T47D (cell line): ENCODE measurements around the gene TRPM5.

Experiments
- DNase-seq, 2 experiments: peaks; one replicate each; pipeline versions ENCODE4 v3.0.0 to v3.0.0-alpha.2; 2011 to 2012; ENCODE audit warnings: low read depth in 1 of 2, low spot score in 1 of 2
- JUND ChIP-seq: IDR thresholded peaks from 2 replicates; pipeline ENCODE4 v1.6.1; 2012; ENCODE audit warnings: low read depth
- in situ Hi-C: cut with HindIII; loops from 2 replicates; pipeline ENCODE4 v1.10.0; 2016; ENCODE audit warnings: low sequenced_read_pairs, low pct_unique_long_range_greater_than_20kb

The TRPM5 gene

DNA sequence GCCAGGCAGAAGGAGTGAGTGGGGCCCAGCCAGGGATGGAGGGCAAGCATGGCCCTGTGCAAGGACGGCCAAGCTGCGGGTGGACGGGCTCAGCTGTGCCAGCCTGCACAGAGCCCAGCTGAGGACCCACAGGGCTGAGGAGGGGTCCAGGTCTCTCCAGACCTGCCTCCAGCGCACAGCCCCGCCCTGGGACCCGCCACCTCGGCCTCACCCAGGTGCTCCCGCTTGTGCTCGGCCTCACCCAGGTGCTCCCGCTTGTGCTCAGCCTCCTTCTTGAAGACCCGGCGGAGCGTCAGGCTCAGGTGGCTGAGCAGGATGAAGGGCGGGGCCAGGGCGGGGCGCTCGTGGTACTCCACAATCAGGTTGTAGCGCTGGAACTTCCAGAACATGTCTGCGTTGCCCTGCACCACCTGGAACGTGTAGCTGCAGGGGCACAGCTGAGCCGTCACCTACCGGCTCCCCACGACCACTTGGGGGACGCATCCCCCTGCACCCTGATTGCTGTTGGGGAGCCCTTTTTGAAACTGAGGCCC, 37.4 kb downstream of the TRPM5 start:
- TF ChIP-seq JUND, result no peak
- DNase-seq, result no peak

DNA sequence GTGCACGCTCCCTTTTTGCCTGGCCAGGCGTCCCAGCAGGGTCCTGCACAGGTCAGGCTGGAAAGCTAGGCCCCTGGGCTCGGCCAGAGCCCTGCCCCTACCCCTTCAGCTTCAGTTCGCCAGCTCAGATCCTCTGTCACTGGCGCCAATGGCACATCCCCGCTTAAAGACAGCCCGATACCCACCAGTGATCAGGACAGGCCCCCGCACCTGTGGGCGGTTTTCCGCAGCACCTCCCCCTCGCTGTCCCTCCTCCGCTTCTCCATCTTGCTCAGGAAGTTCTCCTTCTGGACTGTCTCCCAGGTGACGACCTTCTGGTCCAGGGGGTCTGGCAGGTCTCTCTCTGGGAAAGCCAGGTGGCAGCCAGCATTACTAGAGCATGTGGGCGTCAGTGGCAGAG, 37.9 kb downstream of the TRPM5 start:
- no peak for DNase-seq
- in situ Hi-C loops, result no loop called here
- TF ChIP-seq JUND, result no peak

More for the DNA sequence above, 37.4 kb downstream of the TRPM5 start:
- in situ Hi-C loops, result no loop called here

DNA sequence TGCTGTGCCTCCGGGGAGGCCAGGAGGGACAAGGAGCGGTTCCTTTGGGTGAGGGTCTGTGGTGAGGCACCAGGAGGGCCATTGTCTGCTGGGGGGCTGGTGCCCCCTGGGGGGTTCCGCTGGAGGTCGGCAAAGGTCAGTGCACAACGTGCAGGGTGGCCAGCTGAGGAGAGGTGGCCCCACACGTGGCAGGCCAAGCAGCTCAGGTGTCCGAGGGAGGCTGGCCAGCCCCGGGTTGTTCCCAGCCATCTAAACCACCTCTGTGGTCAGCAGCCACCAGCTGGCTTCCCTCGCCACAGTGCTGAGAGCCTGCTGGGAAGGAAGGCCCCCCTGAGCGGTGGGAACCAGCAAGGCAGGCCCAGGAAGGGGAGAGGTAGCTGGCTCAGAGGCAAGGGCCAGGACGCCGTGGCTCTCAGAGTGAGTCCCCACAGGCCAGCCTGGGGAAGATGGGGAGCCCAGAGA, 39.5 kb downstream of the TRPM5 start:
- in situ Hi-C loops, result no loop called here
- no peak for DNase-seq
- TF ChIP-seq JUND, result no peak

DNA sequence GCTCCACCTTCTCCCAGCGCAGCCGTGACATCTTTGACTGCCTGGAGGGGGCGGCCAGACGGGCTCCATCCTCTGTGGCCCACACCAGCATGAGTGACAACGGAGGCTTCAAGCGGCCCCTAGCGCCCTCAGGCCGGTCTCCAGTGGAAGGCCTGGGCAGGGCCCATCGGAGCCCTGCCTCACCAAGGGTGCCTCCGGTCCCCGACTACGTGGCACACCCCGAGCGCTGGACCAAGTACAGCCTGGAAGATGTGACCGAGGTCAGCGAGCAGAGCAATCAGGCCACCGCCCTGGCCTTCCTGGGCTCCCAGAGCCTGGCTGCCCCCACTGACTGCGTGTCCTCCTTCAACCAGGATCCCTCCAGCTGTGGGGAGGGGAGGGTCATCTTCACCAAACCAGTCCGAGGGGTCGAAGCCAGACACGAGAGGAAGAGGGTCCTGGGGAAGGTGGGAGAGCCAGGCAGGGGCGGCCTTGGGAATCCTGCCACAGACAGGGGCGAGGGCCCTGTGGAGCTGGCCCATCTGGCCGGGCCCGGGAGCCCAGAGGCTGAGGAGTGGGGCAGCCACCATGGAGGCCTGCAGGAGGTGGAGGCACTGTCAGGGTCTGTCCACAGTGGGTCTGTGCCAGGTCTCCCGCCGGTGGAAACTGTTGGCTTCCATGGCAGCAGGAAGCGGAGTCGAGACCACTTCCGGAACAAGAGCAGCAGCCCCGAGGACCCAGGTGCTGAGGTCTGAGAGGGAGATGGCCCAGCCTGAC, 41.2 kb downstream of the TRPM5 start:
- DNase-seq, result no peak
- in situ Hi-C loops, result no loop called here
- no peak for TF ChIP-seq JUND

DNA sequence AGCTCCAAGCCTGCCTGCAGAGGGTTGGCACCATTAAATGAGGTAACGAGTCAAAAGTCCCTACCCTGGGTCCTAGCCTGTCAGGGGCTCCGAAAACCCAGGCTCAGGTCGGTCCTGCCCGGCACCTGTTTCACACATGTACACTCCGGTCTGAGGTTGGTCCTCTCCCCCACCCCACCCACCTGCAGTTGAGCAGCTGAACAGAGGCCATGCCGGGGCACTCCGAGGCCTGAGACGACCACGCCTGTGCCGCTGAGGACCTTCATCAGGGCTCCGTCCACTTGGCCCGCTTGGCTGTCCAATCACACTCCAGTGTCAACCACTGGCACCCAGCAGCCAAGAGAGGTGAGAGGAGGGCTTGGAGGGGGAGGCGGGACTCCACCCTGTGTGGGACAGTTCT, 42.2 kb downstream of the TRPM5 start:
- no peak for DNase-seq
- in situ Hi-C loops, result no loop called here
- TF ChIP-seq JUND, result no peak

DNA sequence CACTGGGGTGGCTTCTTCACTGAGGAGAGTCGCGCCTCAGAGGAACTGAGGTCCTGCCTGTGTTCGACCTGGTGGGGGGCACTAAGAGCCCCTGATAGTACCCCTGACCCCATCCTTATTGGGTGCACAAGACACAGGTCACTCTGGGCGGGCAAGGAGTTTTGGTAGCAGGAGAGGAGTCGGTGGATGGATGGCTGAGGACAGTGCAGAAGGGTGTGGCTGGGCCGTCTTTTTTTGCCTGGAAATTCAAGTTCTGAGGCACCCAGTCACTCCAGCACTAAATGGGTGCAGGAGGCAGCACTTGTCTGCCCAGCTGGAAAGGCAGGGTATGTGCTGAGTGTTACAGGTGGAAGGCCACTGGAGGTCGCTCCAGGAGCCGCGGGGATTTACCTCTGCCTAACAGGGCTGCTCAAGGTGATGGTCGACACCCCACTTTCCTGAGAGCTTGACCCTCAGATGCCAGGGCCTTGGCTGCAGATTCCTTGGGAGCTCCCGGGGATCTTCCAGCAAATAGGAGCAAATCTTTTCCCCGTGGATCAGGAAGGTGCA, 42.8 kb downstream of the TRPM5 start:
- DNase-seq, result no peak
- TF ChIP-seq JUND, result no peak
- in situ Hi-C loops, result no loop called here

DNA sequence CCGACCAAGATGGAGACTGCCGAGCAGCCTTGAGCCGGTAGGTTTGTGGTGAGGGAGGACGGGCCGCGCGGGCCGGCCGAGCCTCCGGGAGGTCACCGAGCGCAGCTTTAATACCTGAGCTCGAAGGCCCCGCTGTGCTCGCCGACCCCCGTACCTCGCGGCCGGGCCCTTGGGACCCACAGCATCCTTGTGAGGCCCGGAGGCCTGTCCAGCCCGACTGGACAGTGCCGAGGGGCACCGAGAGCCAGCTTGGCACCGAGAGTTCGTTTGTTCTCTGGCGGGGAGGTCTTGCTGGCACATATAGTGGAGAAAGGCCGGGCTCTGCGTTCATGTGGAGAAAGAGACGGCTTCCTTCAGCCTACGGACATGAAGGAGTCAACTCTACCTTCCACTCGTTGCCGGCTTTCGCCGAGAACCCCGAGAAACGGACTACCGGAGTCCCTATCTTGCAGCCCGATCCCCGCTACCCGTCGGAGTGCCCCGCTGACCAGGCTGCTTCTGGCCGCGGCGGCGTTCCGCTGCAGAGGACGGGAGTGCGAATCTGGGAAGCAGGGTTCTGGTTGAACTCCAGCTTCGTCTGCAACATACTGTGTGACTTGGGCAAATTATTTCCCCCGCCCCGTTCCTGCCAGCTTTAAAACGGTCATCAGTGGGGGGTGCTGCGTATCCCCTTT, 43.4 kb downstream of the TRPM5 start:
- TF ChIP-seq JUND, result no peak
- DNase-seq, result no peak
- in situ Hi-C loops, result no loop called here

DNA sequence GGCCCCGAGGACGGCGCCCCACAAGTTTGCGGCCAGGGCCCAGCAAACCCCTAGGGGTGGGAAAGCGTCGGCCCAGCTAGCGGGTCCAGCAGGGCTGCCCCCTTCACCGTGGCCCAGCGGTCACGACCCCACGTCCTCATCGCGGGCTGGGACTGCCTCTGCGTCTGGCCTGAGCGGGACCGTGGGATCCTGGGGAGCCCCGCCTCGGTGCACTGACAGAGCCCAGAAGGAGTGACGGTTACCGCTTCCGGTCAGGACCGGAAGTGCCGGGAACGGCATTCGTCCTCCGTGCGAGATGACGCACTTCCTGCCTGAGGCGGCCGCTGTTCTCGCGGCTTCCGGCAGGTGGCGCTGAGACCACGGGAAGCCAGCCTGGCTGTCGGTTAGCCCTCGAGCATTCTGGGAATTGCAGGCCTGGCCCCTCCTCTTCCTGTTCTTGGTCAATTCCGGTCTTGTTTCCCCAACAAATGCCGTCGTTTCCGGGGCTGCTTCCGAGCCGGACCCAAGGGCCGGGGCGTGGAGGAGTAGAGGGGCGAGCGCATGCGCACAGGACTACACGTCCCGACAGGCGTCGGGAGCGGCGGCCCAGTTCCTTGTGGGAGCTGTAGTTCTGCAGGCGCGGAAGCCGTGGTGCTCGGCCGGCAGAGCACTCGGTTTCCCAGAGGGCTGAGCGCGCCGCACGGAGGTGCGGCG, 44.1 kb downstream of the TRPM5 start, which contains the start of gene TSSC4:
Gene TSSC4 (plus strand): TSS at position 682 of the 693 bp plus-strand sequence. CDS start 1,884 bp downstream, outside the sequence.
- in situ Hi-C loops, result no loop called here
- DNase-seq, result peak; percentile 98 to 99
- no peak for TF ChIP-seq JUND

DNA sequence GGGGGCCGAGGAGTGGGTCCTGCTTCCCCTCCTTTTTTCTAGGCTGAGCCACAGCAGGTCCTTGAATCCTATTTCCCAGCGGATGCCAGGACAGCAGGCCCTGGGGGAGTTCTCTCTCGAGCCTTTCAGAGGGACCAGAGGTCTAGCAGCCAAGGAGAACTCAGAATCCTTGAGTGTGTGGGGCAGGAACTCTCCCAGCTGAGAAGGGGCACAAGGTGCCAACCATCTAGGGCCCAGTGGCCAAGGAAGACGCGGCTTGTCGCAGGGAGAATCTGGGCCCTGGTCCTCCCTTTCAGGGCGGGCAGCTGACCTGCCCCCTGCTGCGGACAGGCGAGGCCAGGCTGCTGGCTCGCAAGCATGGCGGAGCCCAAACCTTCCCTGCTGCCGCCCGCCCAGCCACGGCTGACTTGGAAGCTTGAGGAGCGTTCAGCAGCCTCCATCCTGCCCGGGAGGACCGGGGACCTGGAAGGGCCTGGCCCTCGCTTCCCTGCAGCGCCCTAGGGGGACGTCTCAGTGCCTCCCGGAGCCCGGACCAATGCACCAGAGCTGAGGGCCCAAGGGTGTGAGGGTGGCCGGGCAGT, 44.7 kb downstream of the TRPM5 start:
- TF ChIP-seq JUND, result no peak
- in situ Hi-C loops, result no loop called here
- no peak for DNase-seq

DNA sequence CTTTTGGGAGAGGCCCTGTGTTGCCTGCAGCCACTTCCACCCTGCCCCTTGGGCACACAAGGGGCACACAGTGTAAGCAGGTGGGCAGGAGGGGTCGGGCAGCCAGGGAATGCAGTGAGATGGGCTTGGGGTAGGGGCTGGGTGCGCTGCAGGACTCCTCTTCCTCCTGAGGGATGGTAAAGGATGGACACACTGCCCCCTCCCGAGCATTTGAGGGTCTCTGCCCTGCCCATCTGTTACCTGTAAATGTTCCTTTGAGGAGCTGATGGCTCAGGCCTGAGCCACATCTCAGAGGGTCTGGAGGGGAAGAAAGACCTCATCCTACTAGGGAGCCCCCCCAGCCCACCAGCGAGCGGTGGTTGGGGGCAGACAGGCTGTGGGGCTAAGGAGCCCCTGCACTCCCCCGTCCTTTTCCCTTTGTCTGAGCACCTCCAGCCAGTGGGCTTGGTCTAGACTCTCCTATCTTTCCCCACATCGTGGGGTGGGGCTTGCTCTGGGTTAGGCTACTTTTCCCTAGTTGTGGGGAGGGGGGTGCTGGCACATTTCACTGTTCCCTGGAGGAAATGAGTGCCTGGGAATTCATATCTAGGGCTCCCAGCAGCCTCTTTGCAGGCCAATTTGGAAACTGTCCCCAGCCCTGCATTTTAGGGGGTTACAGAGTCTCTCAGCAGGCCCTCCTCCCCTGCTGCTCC, 45.5 kb downstream of the TRPM5 start:
- in situ Hi-C loops, result no loop called here
- no peak for DNase-seq
- no peak for TF ChIP-seq JUND

DNA sequence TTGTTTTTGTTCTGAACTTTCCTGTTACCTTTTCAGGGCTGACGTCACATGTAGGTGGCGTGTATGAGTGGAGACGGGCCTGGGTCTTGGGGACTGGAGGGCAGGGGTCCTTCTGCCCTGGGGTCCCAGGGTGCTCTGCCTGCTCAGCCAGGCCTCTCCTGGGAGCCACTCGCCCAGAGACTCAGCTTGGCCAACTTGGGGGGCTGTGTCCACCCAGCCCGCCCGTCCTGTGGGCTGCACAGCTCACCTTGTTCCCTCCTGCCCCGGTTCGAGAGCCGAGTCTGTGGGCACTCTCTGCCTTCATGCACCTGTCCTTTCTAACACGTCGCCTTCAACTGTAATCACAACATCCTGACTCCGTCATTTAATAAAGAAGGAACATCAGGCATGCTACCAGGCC, 47.3 kb downstream of the TRPM5 start:
- no peak for DNase-seq
- TF ChIP-seq JUND, result no peak
- in situ Hi-C loops, result no loop called here

DNA sequence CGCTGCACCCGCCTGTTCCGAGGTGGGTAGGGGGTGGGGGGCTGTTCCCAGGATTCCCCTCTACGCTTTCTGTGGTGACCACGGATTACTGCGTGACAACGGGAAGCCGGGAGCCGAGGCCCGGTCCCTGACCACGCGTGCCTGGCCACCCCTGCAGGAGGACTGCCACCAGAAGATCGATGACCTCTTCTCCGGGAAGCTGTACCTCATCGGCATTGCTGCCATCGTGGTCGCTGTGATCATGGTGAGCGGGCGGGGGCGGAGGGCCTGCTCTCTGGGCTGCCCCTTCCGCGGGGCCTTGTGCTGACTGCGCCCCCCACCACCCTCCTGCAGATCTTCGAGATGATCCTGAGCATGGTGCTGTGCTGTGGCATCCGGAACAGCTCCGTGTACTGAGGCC, 47.8 kb downstream of the TRPM5 start:
- DNase-seq, result no peak
- no peak for TF ChIP-seq JUND
- in situ Hi-C loops, result no loop called here
